GM12874 (cell line): ENCODE results near the gene POU2F2.

Source experiments
- TF ChIP-seq, protein P1 (sequence below): IDR thresholded peaks from 2 replicates; pipeline ENCODE4 v1.5.1; 2011; ENCODE audit warnings: low read depth, mild to moderate bottlenecking, control low read depth, low read length, moderate library complexity; ENCODE audit not compliant: insufficient read depth

POU2F2 gene

DNA sequence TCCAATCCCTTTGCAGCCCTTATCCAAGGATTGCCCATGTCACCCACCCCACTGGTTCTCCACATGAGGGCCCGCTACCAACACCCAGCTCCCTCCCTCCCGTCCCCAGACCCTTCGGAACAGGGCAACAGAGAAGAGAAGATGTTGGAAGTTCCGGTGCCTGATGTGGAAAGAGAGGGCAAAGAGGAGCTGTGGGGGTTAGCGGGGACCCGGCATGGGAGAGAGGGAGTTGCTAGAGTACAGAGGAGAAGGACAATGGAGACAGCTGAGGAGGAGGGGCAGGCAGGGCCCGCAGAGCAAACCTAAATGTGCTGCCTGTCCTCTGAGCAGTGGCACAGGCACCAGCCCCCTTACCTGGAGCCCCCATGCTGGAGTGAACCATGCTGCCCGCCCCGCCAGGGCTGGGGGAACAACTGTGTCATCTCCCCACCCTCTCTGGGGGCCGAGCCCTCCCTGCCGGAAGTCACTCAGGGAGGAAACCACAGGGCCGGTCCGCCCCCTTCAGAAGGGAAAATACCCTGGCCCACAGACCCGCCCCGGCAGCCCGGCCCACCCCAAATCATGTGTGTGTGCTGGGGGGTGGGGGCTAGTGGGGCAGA, at the start of gene POU2F2:
TSS of gene POU2F2 (minus strand) at position 417 of the 599 bp plus-strand sequence. CDS start at position 382, 35 bp downstream.
- TF ChIP-seq, protein P1, sequence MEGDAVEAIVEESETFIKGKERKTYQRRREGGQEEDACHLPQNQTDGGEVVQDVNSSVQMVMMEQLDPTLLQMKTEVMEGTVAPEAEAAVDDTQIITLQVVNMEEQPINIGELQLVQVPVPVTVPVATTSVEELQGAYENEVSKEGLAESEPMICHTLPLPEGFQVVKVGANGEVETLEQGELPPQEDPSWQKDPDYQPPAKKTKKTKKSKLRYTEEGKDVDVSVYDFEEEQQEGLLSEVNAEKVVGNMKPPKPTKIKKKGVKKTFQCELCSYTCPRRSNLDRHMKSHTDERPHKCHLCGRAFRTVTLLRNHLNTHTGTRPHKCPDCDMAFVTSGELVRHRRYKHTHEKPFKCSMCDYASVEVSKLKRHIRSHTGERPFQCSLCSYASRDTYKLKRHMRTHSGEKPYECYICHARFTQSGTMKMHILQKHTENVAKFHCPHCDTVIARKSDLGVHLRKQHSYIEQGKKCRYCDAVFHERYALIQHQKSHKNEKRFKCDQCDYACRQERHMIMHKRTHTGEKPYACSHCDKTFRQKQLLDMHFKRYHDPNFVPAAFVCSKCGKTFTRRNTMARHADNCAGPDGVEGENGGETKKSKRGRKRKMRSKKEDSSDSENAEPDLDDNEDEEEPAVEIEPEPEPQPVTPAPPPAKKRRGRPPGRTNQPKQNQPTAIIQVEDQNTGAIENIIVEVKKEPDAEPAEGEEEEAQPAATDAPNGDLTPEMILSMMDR: no peak

- TF ChIP-seq, protein P1: peak; percentile 68
These were observed 46.8 kb upstream of the POU2F2 start for GRCh38 chr19:42178791-42179674.

DNA sequence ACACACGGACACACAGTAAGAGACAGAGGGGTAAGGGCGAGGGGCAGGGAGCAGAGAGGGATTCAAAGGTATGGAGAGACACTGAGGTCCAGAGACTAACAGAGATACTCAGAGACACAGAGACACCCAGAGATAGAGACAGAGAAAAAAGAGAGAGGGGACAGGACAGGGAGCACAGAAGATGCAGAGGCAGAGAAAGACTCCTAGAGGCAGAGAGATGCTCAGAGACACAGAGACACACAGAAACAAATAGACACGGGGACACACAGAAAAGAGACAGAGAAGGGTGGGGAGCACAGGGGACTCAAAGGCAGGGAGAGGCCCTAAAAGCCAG, 45.4 kb upstream of the POU2F2 start:
- TF ChIP-seq, protein P1: no peak

- TF ChIP-seq, protein P1: peak; percentile 41; the same call in 1 of the 2 replicates
These were observed 44.9 kb upstream of the POU2F2 start for GRCh38 chr19:42176990-42177685.

DNA sequence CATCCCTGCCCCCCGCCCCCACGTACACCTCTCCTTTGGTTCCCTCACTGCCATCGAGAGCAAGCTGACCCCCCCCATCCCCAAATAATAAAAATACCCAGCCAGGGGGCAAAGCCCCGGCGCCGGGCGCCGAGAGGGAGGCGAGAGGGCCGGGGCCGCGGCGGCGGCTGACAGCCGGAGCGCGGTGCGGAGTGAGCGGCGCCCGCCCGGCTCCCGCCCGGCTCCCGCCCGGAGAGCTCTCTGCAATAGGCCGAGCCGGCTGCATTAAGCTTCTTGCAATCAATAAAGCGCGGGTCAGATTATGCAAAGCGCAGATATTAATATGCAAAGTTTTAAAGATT, 44.4 kb upstream of the POU2F2 start:
- TF ChIP-seq, protein P1: no peak

GRCh38 chr19:42175952-42176648, 43.9 kb upstream of the POU2F2 start:
- TF ChIP-seq, protein P1: no peak
